Measurements from ENCODE around the gene METTL8.

GRCh38 chr2:171478345-171478744, 44.6 kb upstream of the METTL8 start:
- TF ChIP-seq CTCF (conservative IDR thresholded peaks at IDR 0.05) = no peak
- no peak for TF ChIP-seq ZFX (IDR thresholded peaks at IDR 0.05)
